Choroid plexus epithelial cell (primary cell): ENCODE data around the gene ABTB2.

ENCODE experiments used
- DNase-seq: peaks from one replicate; pipeline ENCODE4 v3.0.0-alpha.2; 2010; ENCODE audit warnings: low read depth
- H3K4me3 ChIP-seq: 2 replicates; pipeline ENCODE4 v1.5.1; 2011; ENCODE audit warnings: low read depth, mild to moderate bottlenecking, control low read depth, low read length, moderate library complexity
- TF ChIP-seq, protein P1 (sequence below): conservative IDR thresholded peaks from 2 replicates; pipeline ENCODE4 v1.5.1; 2011; ENCODE audit warnings: low read depth, mild to moderate bottlenecking, control low read depth, inconsistent platforms, low read length, moderate library complexity

ABTB2 gene

DNA sequence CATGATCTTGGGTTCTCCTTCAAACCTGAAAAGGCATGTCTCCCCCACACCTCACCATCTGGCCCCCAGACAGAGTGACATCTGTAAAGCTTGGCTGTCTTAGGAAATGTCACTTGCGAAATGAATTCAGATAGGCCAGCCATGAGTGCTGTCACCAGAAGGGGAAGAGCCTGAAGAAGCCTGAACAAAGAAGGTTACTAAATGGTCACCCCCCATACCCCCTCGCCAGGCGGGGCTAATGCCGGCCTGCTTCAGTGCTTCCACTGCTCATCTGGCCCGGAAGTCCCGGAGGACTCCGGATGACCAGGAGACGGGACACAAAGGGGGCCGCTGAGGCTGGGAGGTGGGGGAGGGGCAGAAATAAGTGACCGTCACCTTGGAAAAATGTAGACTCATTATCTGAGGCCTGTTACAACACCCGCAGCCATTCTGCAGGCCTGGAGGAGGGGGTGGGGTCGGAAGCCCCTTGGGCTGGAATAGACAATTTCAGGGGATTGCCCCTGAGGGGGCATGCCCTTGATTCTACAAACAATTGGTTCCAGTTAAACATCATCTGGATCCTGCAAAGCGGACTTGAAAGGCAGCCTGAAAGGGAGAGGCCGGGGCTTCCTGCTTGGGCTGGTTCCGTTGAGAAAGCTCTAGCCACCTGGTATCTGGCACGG is 209.2 kb downstream of the ABTB2 start:
- H3K4me3 ChIP-seq: no peak overlapping the region
- DNase-seq: no peak
- TF ChIP-seq, protein P1, sequence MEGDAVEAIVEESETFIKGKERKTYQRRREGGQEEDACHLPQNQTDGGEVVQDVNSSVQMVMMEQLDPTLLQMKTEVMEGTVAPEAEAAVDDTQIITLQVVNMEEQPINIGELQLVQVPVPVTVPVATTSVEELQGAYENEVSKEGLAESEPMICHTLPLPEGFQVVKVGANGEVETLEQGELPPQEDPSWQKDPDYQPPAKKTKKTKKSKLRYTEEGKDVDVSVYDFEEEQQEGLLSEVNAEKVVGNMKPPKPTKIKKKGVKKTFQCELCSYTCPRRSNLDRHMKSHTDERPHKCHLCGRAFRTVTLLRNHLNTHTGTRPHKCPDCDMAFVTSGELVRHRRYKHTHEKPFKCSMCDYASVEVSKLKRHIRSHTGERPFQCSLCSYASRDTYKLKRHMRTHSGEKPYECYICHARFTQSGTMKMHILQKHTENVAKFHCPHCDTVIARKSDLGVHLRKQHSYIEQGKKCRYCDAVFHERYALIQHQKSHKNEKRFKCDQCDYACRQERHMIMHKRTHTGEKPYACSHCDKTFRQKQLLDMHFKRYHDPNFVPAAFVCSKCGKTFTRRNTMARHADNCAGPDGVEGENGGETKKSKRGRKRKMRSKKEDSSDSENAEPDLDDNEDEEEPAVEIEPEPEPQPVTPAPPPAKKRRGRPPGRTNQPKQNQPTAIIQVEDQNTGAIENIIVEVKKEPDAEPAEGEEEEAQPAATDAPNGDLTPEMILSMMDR: no peak

DNA sequence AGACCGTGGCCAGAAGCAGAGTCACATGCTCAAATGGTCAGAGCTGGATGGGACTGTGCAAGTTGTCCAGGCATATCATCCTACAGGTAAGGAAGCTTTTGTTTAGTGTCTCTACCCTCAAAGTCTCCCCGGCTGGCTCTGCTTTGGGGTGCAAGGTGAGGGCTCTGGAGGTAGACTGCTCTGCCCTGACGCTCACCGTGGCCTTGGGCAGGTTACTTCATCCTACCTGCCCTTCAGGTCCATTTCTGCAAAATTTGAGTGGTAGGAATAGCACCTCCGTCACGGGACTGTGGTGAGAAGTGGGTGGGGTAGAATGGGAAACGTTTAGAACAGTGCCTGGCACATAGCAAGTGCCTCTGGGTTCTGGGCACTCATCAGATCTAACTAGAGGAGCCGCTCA is 210.2 kb downstream of the ABTB2 start:
- TF ChIP-seq, protein P1: no peak
- no peak for DNase-seq
- no peak overlapping the region for H3K4me3 ChIP-seq

DNA sequence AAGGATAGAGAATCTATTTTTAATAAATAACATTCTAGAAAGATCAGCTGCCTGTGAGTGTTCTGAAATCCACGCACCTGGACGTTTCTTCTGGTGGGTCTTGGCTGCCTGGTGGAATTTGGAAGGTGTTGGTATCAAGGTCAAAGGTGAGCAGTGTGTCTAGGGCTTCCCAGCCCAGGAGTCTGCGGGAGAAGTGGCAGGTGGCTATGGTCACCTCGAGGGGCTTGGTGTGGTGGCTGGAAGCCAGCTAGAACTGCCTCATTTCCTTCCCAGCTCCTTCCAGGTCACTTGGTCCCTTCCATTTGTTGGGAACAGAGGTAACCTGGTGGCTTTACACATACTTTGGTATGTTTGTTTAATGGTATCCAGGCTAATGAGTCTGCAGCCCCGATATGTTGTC is 210.9 kb downstream of the ABTB2 start:
- no peak overlapping the region for H3K4me3 ChIP-seq
- no peak for DNase-seq
- TF ChIP-seq, protein P1: no peak

DNA sequence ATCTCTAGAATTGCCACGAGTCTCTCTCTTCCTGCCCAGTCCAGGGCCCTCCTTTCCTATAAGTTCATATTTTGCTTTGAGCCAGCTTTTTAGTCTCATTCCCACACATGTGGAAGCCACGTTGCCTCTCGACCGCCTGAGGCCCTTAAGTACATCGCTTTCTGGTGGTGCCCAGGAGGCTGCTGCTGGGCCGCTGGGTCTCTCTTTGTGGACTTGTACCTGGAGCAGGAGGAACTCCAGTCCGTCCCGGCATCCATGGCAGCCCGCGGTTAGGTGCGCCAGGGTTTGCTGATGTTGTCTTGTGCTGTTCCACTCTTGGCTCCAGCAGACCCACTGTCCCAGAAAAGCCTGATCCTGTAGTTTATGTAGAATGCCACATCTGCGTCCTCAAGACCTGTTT is 211.4 kb downstream of the ABTB2 start:
- no peak for DNase-seq
- TF ChIP-seq, protein P1: no peak
- H3K4me3 ChIP-seq: no peak overlapping the region

DNA sequence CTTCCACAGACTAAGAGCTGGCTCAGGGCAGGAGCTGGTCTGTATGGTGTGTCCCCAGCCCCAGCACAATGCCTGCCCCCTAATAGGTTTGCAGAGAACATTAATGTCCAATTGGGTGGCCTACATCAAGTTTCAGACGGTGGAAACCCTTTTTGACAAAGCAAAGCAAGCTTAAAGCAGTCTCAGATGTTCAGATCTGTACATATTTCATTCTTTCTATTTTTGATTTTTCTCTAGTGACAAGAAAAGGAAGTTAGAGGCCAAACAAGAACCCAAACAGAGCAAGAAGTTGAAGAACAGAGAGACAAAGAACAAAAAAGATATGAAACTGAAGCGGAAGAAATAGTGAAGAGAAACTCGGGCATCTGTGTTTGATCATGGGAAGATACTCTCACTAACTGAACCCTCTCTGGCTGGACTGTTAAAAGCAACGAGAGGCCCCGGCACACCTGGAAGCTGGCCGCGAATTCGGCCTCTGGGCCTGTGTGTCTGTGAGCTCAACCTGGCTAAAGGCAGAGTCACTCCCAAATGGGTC is 211.9 kb downstream of the ABTB2 start:
- no peak for DNase-seq
- H3K4me3 ChIP-seq: no peak overlapping the region
- TF ChIP-seq, protein P1: no peak

DNA sequence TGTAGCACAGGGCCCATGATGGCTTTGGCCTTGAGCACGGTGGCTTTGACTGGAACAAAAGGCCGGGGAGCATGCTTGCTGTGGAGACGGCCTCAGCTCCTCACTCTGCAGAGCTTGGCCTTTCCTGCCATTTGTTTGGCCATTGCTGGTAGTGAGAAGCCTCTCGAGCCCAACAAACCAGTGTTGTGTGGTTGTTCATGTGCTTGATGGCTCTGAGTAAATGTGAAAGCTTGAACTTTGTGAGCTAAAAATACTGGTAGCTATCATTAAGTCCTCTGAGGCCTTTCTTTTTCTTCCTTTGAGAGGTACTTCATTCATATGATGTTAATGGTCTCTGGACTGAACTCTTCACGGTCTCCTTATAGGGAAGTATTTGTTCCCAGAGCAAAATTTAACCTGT is 212.7 kb downstream of the ABTB2 start:
- no peak overlapping the region for H3K4me3 ChIP-seq
- TF ChIP-seq, protein P1: no peak
- no peak for DNase-seq

DNA sequence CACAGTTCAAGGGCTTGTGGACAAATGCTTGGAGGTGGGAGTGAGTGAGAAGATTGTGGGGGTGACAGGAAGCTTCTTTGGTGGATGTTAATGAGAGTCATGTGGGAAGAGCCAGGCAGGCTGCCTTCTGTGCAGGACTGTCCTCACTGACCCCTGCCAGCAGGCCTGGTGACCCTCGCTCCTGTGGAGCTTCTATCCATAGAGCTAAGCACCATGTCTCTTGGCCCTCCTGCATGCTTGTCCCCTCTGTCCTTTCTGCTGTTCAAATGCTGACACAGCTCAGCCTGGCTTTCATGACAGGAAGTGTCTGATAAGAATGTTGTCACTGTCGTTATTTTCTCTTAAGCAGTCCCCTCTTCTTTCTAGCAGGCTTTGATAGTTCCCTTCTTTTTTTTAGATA is 214.8 kb downstream of the ABTB2 start:
- DNase-seq: no peak
- H3K4me3 ChIP-seq: no peak overlapping the region
- TF ChIP-seq, protein P1: no peak
